KMS-11 (cell line): ENCODE results near the gene TMEM106B.
"Not testable (repeated sequence)": the region's sequence is repeated elsewhere in the genome, so short reads cannot be mapped to it uniquely, and the experiment has no call there.

Source experiments
- H2AFZ ChIP-seq: fragments of 200-600 bp; sonication (generic); 2 replicates; pipeline ENCODE4 v1.6.1; 2016; ENCODE audit warnings: antibody characterized with exemption, mixed run types, low read depth
- H3K27ac ChIP-seq: fragments of 200-600 bp; sonication (generic); 2 replicates; pipeline ENCODE4 v1.6.1; 2016; ENCODE audit warnings: mild to moderate bottlenecking, mixed run types
- H3K27me3 ChIP-seq: fragments of 200-600 bp; sonication (generic); 2 replicates; pipeline ENCODE4 v1.6.1; 2017; ENCODE audit warnings: mild to moderate bottlenecking, low read depth, mixed run types, moderate library complexity; ENCODE audit not compliant: insufficient read depth
- H3K36me3 ChIP-seq: fragments of 200-600 bp; sonication (generic); 2 replicates; pipeline ENCODE4 v1.6.1; 2017; ENCODE audit warnings: mild to moderate bottlenecking, mixed run types; ENCODE audit not compliant: insufficient read depth
- H3K4me1 ChIP-seq: fragments of 200-600 bp; sonication (generic); 2 replicates; pipeline ENCODE4 v1.6.1; 2016; ENCODE audit warnings: mild to moderate bottlenecking, low read depth, mixed run types; ENCODE audit not compliant: poor library complexity, severe bottlenecking
- H3K4me2 ChIP-seq: fragments of 200-600 bp; sonication (generic); 2 replicates; pipeline ENCODE4 v1.7.0; 2016; ENCODE audit warnings: mild to moderate bottlenecking, mixed run types
- H3K4me3 ChIP-seq: fragments of 200-600 bp; sonication (generic); IDR thresholded peaks from 2 replicates; pipeline ENCODE4 v1.6.1; 2017; ENCODE audit warnings: low read depth, low read length, mixed read lengths; ENCODE audit not compliant: insufficient read depth
- H3K79me2 ChIP-seq: fragments of 200-600 bp; sonication (generic); 2 replicates; pipeline ENCODE4 v1.6.1; 2016; ENCODE audit warnings: low read depth, mixed run types; ENCODE audit not compliant: insufficient read depth
- H3K9ac ChIP-seq: fragments of 200-600 bp; sonication (generic); 2 replicates; pipeline ENCODE4 v1.6.1; 2016; ENCODE audit warnings: mild to moderate bottlenecking, mixed run types
- H4K20me1 ChIP-seq: fragments of 200-600 bp; sonication (generic); 2 replicates; pipeline ENCODE4 v1.6.1; 2016; ENCODE audit warnings: mild to moderate bottlenecking, mixed run types; ENCODE audit not compliant: insufficient read depth
- CTCF ChIP-seq: fragments of 200-600 bp; sonication (generic); conservative IDR thresholded peaks from 2 replicates; pipeline ENCODE4 v1.6.1; 2017; ENCODE audit warnings: low read depth, mild to moderate bottlenecking, antibody characterized with exemption, low read length, moderate library complexity, mixed read lengths

The TMEM106B gene

DNA sequence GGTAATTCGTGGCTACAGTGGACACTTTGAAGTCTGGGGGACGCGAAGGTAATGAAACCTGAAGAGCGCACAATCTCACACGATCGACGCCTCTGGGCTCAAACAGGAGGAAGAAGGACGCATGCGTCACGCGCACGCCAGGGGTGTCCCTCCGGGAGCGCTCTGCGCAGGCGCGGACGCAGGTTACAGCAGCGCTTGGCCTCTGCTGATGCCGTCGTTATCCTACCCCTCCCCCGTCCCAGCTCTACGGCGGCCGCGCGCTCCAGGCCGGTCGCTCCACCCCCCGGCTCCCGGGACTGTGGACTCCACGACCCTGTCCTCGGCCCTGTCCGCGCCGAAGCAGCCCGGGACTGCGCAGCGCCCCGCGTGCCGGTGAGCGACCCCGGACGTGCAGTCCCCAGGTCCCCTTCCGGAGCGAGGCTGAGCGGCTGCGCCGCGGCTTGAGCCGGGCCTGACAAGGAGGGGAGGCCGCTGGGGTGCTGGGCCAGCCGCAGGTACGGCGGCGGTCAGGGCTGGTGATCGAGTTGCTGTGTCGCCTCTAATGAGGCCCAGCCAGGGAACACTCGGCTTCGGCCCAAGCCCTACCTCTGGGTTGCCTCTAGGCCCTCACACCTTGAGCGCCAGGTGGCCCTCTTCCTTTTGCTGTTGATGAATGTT lies at the start of gene TMEM106B:
TMEM106B (plus strand) TSS at position 241 of the 657 bp plus-strand sequence. CDS start 3,517 bp downstream, outside the sequence.
- peak within 1 kb of the TSS; percentile 91 for H3K9ac ChIP-seq
- no peaks in the 10 kb centered on the region for H3K27me3 ChIP-seq
- no peaks in the 10 kb centered on the region for H4K20me1 ChIP-seq
- peak within 1 kb of the TSS; percentile 90 for H3K4me2 ChIP-seq
- H2AFZ ChIP-seq, result peak within 1 kb of the TSS; percentile 86
- H3K4me3 ChIP-seq, result peak within 1 kb of the TSS; percentile 44
- no peak for TF ChIP-seq CTCF
- H3K79me2 ChIP-seq, result peaks cover 25% of the 10 kb centered on the region; the same call in 1 of the 2 replicates
- peaks cover 18% of the 10 kb centered on the region for H3K4me1 ChIP-seq
- no peaks in the 10 kb centered on the region for H3K36me3 ChIP-seq
- H3K27ac ChIP-seq, result peak within 1 kb of the TSS; percentile 93

DNA sequence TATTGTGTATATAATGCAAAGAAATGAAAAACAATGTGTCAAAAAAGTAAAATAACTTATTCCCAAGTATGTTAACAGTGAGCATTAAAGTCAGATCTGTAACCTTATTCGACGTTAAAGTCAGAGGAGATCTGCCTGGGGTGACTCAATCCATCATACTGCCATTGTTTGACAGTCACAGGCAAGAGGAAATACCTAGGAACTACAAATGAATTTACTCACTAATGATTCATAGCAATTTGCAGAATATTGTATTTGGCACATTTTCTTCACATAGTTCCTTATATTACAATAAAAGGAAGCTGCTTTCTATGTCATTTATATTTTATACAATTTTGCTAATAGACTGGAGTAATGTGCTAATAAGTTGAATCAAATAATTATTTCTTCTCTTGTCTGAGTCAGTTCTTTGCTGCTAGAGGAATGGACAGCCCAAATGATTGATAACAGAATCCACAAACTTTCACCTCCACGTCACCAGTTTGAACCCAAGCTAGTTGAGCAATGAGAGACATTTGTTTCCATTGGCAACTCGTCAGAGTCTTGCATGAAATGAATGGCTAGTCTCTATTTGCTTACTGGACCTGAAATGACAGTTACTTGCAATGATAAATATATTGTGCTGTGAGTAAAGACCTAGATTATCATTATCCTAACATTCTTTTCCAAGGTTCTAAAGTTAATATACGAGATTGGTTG lies 48.5 kb upstream of the TMEM106B start:
- Histone ChIP-seq H3K4me2 (no peak overlapping the region), H3K79me2 (no peaks in the 10 kb centered on the region), H2AFZ (no peak overlapping the region), H3K9ac (no peak overlapping the region), H3K27me3 (no peaks in the 10 kb centered on the region), H3K27ac (no peak overlapping the region), H3K4me1 (no peaks in the 10 kb centered on the region), H3K36me3 (no peaks in the 10 kb centered on the region), H3K4me3 (no peak overlapping the region), H4K20me1 (no peaks in the 10 kb centered on the region)
- TF ChIP-seq CTCF, result no peak

DNA sequence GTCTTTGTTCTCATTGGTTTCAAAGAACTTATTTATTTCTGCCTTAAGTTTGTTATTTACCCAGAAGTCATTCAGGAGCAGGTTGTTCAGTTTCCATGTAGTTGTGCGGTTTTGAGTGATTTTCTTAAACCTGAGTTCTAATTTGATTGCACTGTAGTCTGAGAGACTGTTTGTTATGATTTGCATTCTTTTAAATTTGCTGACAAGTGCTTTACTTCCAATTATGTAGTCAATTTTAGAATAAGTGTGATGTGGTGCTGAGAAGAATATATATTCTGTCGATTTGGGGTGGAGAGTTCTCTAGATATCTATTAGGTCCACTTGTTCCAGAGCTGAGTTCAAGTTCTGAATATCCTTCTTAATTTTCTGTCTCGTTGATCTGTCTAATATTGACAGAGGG lies 43.0 kb upstream of the TMEM106B start:
- H3K4me2 ChIP-seq, H3K4me1 ChIP-seq, H3K4me3 ChIP-seq, H3K36me3 ChIP-seq, H3K79me2 ChIP-seq, H3K27ac ChIP-seq, H3K27me3 ChIP-seq, H2AFZ ChIP-seq, H3K9ac ChIP-seq, H4K20me1 ChIP-seq: not testable (repeated sequence)

DNA sequence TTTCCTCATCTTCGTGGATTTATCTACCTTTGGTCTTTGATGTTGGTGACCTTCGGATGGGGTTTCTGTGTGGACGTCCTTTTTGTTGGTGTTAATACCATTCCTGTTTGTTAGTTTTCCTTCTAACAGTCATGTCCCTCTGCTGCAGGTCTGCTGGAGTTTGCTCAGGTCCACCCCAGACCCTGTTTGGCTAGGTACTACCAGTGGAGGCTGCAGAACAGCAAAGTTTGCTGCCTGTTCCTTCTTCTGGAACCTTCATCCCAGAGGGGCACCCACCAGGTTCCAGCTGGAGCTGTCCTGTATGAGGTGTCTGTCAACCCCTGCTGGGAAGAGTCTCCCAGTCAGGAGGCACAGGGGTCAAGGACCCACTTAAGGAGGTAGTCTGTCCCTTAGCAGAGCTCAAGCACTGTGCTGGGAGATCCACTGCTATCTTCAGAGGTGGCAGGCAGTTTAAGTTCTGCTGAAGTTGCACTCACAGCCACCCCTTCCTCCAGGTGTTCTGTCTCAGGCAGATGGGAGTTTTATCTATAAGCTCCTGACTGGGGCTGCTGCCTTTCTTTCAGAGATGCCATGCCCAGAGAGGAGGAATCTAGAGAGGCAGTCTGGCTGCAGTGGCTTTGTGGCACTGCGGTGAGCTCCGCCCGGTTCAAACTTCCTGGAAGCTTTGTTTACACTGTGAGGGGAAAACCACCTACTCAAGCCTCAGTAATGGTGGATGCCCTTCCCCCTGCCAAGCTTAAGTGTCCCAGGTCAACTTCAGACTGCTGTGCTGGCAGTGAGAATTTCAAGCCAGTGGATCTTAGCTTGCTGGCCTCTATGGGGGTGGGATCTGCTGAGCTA lies 40.9 kb upstream of the TMEM106B start:
- H3K36me3 ChIP-seq, H3K27me3 ChIP-seq, H3K4me2 ChIP-seq, H2AFZ ChIP-seq, H3K4me3 ChIP-seq, H4K20me1 ChIP-seq, H3K4me1 ChIP-seq, H3K79me2 ChIP-seq, H3K9ac ChIP-seq, H3K27ac ChIP-seq: not testable (repeated sequence)

- H2AFZ ChIP-seq, result no peak overlapping the region
- no peaks in the 10 kb centered on the region for H3K36me3 ChIP-seq
- no peak overlapping the region for H3K4me3 ChIP-seq
- H3K79me2 ChIP-seq, result no peaks in the 10 kb centered on the region
- no peaks in the 10 kb centered on the region for H3K27me3 ChIP-seq
- H3K4me2 ChIP-seq, result no peak overlapping the region
- no peak for TF ChIP-seq CTCF
- no peak overlapping the region for H3K27ac ChIP-seq
- H3K4me1 ChIP-seq, result no peaks in the 10 kb centered on the region
- no peaks in the 10 kb centered on the region for H4K20me1 ChIP-seq
- no peak overlapping the region for H3K9ac ChIP-seq
Observed at GRCh38 chr7:12173671-12174070, 37.4 kb upstream of the TMEM106B start.
